ENCODE data around the gene ZMIZ2.
"Not testable (repeated sequence)": the region's sequence is repeated elsewhere in the genome, so short reads cannot be mapped to it uniquely, and the experiment has no call there.

ZMIZ2 gene

DNA sequence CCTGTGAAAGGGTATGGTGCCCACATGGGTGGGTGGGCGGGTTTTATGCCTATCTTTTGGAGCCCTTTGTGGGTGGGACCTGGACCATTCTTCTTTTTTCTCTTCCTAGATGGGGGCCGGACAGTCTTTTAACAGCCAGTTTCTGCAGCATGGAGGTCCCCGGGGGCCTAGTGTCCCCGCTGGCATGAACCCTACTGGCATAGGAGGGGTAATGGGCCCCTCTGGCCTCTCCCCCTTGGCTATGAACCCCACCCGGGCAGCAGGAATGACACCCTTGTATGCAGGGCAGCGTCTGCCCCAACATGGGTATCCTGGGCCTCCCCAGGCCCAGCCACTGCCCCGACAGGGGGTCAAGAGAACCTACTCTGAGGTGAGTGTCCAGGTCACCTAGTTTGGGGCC is 9.1 kb downstream of the ZMIZ2 start:
- DNase-seq: no peak

DNA sequence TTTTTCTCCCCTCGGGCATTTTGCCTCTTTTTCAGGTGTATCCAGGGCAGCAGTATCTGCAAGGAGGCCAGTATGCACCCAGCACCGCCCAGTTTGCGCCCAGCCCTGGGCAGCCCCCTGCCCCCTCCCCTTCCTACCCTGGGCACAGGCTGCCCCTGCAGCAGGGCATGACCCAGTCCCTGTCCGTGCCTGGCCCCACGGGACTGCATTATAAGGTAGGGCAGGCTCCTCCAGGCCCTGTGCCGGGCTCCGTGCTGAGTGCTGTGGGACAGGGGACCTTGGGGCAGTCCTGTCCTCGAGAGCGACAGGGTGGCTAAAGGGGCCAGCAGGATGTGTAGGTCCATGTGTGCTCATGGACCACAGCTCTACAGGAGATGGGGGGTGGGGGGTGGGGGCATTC is 10.6 kb downstream of the ZMIZ2 start:
- DNase-seq: no peak

DNA sequence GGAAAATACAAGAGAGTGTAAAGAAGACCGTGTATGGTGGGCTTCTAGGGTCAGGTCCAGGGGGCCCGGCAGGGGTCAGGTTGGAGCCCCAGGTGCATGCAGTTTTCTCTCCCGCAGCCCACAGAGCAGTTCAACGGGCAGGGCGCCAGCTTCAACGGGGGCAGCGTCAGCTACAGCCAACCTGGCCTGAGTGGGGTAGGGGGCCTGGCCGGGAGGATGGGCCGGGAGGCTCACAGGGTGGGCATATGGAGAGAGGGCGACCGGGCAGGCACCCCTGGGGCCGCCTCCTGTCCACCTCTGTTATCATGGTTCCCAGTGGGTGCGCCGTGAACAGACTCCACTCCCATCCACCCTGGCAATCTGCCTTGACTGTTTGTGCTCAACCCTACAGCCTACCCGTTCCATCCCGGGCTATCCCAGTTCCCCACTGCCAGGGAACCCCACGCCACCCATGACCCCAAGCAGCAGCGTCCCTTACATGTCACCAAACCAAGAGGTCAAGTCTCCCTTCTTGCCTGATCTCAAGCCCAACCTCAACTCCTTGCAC is 11.5 kb downstream of the ZMIZ2 start:
- DNase-seq: no peak

GRCh38 chr7:44761207-44762161 is 12.8 kb downstream of the ZMIZ2 start:
- no peak for DNase-seq

DNA sequence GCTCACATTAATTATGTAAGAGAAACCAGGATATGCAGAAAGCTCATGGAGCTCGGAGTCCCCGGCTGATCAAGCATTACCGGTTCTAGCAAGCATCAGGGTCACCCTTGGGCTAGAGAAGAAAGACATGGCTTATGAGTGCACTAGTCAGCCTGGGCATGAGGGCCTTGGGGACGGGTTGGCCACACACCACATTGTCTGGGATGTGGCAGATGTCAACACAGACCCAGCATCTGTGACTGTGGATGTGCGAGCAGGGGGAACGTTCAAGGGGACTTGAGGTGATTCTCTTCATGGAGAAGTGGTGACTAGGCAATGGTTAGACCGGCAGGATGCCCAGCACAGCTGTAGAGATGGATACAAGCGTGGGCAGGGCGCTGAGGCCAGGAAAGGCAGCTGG is 13.7 kb downstream of the ZMIZ2 start:
- DNase-seq: no peak

DNA sequence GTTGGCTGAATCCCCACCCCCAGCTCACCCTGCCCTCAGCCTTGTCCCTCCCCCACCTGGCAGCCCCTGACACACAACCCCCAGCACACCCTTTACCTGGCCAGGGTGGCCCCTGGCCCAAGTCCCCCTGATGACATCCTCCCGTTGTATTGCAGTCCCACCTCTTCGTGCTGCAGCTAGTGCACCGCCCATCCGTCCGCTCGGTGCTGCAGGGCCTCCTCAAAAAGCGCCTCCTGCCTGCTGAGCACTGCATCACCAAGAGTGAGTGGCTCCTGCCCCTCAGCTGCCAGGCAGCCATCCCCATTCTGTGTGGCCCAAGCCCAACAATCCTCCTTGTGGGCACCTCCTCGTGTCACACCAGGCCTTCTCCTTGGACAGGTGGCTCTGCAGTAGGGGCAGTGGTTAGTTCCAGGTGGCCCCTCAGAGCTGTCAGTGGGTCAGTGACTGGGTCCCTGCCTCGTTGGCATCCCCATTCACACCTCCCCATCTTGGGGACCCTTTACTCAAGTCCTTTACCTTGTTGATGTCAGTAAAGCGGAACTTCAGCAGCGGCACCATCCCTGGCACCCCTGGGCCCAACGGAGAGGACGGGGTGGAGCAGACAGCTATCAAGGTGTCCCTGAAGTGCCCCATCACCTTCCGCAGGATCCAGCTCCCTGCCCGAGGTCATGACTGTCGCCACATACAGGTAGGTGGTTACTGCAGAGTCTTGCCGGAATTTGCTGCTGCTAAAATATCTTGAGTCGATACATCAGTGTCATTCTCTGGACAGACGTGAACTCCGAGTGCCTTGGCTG is 14.3 kb downstream of the ZMIZ2 start:
- no peak for DNase-seq

DNA sequence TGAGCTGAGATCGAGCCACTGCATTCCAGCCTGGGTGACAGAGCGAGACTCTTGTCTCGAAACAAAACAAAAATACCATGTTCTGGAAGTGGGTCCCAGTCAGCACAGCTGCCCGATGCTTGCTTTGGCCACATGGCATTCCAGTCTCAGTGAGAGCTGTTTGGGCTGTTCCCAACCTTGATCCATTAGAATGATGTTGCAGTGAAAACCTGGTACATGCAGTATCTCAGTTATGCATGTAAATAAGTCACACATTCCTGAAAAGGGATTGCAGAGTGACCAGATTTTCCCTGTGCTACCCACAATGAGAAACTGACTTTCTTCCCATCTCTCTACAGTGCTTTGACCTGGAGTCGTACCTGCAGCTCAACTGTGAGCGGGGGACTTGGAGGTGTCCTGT is 15.4 kb downstream of the ZMIZ2 start:
- DNase-seq: no peak

DNA sequence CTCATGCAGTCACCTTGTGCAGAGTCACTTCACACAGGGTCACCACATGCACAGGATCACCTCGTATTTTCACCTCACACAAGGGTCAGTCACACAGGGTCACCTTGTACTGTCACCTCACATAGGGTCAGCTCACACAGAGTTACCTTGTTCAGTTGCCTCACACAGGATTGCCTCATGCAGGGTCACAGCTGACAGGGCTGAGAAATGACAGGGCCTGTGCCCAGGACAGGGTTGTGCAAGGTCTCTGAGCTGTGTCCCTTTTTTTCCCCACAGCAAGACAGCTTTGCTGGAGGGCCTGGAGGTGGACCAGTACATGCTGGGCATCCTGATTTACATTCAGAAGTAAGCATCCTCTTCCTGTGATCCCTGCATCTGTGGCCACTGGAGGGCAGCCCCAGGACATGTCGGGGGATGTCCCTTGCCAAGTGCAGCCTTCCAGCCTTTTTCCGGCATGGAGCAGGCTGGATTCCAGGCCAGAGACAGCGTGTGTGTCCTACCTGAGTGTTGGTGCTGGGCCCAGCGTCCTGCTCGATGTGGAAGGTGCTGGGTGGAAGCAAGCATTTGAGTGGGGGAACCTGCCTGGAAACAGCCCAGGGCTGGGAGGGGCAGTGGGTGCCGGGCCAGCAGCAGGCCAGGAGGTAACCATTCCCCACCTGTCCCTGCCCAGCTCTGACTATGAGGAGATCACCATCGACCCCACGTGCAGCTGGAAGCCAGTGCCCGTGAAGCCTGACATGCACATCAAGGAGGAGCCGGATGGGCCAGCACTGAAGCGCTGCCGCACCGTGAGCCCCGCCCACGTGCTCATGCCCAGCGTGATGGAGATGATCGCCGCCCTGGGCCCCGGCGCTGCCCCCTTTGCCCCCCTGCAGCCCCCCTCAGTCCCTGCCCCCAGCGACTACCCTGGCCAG is 16.3 kb downstream of the ZMIZ2 start:
- DNase-seq: no peak

- DNase-seq: no peak
Observed at GRCh38 chr7:44765579-44766415, 17.1 kb downstream of the ZMIZ2 start.

DNA sequence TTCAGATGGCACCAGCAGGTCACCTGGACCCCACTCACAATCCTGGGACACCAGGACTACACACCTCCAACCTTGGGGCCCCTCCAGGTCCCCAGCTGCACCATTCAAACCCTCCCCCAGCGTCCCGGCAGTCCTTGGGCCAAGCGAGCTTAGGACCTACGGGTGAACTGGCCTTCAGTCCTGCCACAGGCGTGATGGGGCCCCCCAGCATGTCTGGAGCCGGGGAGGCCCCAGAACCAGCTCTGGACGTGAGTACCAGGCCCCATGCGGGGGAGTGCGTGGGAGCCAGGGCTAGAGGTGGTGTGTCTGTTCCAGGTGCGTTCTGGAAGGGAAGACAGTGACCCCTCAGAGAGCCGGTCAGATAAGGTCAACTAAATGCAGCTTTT is 17.8 kb downstream of the ZMIZ2 start:
- no peak for DNase-seq

- no peak for DNase-seq
Observed at GRCh38 chr7:44767134-44767911, 18.7 kb downstream of the ZMIZ2 start.

GRCh38 chr7:44767912-44768627 is 19.4 kb downstream of the ZMIZ2 start:
- no peak for DNase-seq

DNA sequence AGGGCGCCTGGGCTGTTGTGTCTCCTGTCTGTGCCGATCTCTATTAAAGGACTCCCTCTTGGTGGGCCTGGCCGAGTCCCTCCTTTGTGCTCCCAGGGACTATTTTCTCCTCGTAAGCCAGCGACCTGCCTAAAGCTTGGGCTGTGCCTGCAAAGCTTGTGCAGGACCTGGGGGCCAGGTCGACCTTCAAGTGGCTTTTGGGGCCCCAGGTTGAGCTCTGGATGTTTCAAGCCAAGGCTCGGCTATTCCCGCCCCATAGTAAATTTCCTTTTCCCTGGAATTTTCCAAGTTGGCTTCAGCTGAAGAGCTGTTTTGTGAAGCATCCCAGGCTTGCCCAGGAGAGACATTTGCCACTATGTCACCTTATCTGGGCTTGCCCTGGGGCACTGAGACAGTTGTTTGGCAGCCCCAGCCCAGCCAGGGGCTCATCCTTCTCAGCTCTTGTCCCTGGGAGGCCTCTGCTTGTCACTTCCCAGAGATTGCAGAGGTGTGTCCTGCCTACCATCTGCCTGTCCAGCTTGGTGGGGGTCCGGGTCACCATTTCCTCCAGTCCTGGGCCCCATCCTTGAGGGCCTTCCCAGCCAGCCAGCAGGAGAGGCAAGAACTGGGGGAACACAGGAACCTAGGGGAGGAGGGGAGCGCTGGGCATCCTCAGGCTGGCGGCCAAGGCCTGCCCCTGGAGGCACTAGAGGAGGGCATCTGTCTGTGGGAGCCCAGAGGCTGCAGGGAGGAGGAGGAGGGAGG is 20.2 kb downstream of the ZMIZ2 start:
- no peak for DNase-seq

DNA sequence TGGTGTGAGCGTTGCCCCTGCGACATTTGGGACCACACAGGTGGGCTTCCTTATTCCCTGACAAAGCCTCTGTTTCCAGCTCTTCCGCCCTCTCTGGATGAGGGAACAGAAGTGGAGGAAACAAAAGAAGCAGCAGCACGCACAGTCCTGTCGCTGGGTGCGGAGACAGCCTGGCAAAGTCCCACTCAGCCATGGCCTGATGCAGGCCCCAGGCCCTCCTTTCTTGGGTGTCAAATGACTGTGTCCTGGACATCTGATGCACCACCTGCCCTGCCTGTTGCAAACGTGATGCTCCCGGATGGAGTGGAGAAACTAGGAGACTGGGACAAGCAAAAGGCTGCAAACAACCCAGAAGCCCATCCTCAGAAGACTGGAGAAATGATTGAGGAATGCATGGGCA is 20.7 kb downstream of the ZMIZ2 start:
- DNase-seq: no peak

GRCh38 chr7:44769776-44770294 is 21.2 kb downstream of the ZMIZ2 start:
- DNase-seq: no peak

DNA sequence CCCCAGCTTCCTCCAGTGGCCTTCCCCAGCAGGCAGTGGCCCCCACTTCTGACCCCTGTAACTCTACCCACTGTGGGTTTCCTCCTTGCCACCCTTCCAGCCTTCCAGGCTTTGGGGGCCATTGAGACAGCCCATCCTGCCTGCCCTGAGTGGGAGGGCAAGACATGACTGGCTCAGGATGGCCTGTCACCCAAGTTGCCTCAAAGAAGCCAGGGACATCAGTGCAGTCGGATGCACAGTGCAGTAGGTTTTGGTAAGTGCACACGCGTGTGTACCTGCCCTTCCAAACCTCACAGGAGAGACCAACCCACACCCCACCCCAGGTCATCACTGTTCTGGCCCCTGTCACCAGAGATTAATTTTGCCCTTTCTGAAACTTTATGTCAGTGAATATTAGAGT is 22.7 kb downstream of the ZMIZ2 start:
- no peak for DNase-seq

DNA sequence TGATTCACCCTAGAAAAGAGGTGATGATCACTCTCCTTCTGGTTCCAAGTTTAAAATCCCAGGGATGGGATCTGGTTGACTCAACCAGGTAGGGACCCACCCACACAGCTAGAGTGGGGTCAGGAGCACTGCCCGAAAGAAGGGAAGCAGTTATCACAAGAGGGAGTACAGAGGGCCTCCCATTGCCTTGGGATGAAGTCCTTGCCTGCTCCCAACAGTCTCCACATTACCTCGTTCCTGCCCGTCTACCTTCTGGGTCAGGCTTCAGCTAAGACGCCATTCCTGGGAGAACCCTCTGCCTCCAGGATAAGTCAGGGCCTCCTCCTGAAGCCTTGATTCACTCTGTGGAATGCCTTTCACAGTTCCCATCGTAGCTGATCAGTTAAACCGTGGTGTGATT is 23.8 kb downstream of the ZMIZ2 start:
- DNase-seq: no peak

GRCh38 chr7:44772867-44773266 is 24.2 kb downstream of the ZMIZ2 start:
- DNase-seq: no peak

GRCh38 chr7:44774486-44774885 is 25.8 kb downstream of the ZMIZ2 start:
- not testable (repeated sequence) for DNase-seq
